GM12873 (cell line): Measurements from ENCODE around the gene APOA4.

Experiments used
- TF ChIP-seq, protein P1 (sequence below): IDR thresholded peaks from 2 replicates; pipeline ENCODE4 v1.5.1; 2012; ENCODE audit warnings: low read depth, mild to moderate bottlenecking, moderate library complexity, low read length, control low read depth; ENCODE audit not compliant: insufficient read depth; ENCODE audit errors: missing control alignments

The APOA4 gene

DNA sequence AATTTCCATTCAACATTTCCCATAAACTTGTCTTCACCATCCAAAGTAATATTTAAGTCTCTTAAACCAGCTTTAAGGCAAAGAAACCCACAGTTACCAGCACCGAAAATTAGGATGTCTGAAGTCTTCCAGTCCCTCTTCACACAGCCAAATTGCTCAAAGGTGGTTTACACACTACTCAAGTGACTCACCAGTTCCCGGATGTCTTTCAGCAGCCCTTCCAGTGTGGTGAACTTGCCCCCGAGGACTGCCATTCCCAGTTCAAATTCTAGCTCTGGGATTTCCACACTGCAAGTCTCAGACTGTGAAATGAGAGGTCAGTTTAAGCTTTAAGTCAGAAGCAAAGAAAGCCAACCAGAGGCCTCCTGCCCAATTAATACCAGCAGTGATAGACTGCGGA, 40.4 kb downstream of the APOA4 start:
- TF ChIP-seq, protein P1, sequence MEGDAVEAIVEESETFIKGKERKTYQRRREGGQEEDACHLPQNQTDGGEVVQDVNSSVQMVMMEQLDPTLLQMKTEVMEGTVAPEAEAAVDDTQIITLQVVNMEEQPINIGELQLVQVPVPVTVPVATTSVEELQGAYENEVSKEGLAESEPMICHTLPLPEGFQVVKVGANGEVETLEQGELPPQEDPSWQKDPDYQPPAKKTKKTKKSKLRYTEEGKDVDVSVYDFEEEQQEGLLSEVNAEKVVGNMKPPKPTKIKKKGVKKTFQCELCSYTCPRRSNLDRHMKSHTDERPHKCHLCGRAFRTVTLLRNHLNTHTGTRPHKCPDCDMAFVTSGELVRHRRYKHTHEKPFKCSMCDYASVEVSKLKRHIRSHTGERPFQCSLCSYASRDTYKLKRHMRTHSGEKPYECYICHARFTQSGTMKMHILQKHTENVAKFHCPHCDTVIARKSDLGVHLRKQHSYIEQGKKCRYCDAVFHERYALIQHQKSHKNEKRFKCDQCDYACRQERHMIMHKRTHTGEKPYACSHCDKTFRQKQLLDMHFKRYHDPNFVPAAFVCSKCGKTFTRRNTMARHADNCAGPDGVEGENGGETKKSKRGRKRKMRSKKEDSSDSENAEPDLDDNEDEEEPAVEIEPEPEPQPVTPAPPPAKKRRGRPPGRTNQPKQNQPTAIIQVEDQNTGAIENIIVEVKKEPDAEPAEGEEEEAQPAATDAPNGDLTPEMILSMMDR, result no peak

DNA sequence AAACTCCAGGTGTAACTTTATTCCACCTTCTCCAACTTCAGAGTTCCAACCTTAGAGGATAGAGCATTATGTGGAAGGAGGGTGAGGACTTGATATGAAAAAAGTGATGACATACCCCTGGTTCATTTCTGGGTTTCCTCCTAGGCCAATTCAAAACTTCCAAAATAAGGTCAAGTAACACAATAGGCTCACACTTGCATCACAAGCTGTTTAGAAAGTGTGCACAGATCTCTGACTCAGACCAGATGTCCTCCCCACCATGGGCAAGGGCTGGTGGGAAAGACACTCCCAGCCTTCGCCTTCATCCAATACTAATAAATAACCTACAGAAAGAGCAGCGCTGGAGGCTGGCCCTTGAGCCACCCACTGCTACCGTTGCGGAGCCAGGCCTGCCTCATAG, 44.5 kb downstream of the APOA4 start:
- TF ChIP-seq, protein P1, result no peak

GRCh38 chr11:116777056-116777455, 46.0 kb downstream of the APOA4 start:
- TF ChIP-seq, protein P1, result no peak

DNA sequence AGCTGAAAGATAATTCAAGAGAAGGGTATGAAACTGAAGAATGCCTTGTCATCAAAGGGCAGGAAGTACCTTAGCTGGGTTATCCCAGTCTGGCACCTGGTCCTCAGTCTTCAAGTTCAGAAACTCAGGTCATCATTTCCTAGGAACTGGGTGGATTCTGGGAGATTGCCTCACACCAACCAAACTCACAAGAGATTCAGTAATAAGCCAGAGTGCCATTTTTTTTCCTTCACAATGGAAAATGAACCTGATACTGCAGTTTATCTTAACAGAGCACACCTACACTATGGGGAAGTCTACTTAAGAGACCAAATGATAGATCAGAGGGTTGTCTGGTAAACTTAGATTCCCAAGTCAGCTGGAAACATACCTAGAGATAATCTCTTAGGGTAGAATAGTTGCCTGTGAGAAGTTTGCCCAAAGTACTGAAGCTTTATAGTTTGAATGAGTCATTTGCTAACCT, 46.6 kb downstream of the APOA4 start:
- TF ChIP-seq, protein P1, result no peak

- TF ChIP-seq, protein P1, result no peak
These were observed 47.1 kb downstream of the APOA4 start for GRCh38 chr11:116775975-116776374.

- TF ChIP-seq, protein P1, result no peak
These were observed 48.4 kb downstream of the APOA4 start for GRCh38 chr11:116774661-116775060.

DNA sequence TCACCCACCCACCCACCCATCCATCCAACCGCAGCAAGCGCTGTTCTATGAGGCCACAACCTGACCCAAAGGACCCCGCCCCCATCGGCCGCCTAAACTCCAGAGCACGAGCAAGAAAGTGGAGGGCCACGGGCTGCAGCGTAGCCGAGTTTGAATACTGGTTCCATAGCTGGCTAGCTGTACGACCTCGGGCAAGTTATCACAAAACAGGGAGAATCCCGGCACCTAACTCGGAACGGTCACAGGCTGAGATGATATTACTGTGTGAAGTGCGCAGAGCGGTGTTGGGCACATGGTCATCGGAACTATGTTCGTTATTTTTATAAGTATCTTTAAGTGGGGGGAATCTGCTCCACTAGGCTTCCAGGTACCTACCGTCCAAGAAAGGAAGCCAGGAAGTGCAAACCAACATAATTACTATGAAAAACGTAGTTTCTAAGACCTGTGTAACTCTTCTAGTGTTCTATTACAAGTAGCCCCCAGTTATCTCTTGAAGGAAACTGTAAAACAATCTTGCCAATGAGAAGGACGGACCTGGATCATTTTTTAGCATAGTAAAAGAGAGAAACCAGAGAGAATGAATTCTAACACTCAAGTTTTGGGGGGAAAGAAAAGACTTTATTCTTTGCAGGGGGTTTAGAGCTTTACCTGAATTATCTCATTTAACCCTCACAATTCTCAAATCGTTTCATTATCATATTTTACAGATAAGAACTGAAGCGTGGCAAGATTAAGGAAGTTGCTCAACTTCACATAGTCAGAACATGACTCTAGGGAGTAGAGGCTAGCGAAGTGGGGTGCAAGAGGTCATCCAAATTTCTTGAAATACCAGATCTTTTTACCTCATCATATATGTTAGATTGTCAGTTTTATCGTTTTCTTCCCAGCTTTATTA, 49.7 kb downstream of the APOA4 start:
- TF ChIP-seq, protein P1, result no peak
